K562 (cell line): Measurements from ENCODE around the gene SHLD1. TPM values are rescaled to one million over a fixed set of nuclear protein-coding genes. Genes with fewer than 3 reads are reported as not detected.
A peak's percentile ranks its signal among the peaks of the same experiment; 100 is the strongest.

ENCODE experiments used
- ATAC-seq: fragments of 200-7000 bp; cut with Tn5 transposase; 3 replicates; pipeline ENCODE4 v1.9.1; 2020; ENCODE audit warnings: moderate library complexity
- BruUV-seq: library from RNA; stranded (reverse); fragments of 400-500 nt; replicated peaks from 2 replicates; lab custom pipeline; 2021; lab: Mats Ljungman, UMichigan
- CTCF ChIA-PET: fragments of 300-600 bp; formaldehyde crosslinking; extraction: SDS; loops from one replicate; lab custom pipeline; 2021; ENCODE audit warnings: low intra/inter-chr PET ratio; lab: Yijun Ruan, JAX
- POLR2A ChIA-PET: fragments of 300-600, 350-650 bp; sonication (Branson Sonifier 250); formaldehyde crosslinking; extraction: SDS; loops from one replicate; lab custom pipeline; 2021; ENCODE audit warnings: antibody characterized with exemption, inconsistent platforms; lab: Yijun Ruan, JAX
- DNase-seq, 4 experiments: peaks; one replicate each; pipeline versions ENCODE4 v3.0.0 to v3.0.0-alpha.2; 2011 to 2018; ENCODE audit warnings: low spot score in 3 of 4, mixed read lengths in 3 of 4; ENCODE audit errors: extremely low read depth in 1 of 4
- FAIRE-seq: peaks from 2 replicates; lab custom pipeline; 2011; peaks lifted over from hg19 to GRCh38; lab: Jason Lieb, UNC
- H2AFZ ChIP-seq: 2 replicates; pipeline ENCODE4 v1.6.0; 2011; ENCODE audit warnings: low read depth, low read length, control low read depth, inconsistent platforms
- H3K27ac ChIP-seq: fragments of 200-600 bp; 3 replicates; pipeline ENCODE4 v1.8.0; 2011; ENCODE audit warnings: low read depth, mild to moderate bottlenecking, control low read depth, inconsistent platforms, low read length, moderate library complexity, mixed read lengths; ENCODE audit errors: extremely low read depth
- H3K27me3 ChIP-seq, 2 experiments: fragments of 300-600 bp in 1 of 2; 2 replicates in 1 of 2; 3 replicates in 1 of 2; pipeline versions ENCODE4 v1.6.0 to v1.8.0; 2011; ENCODE audit warnings: inconsistent platforms in 2 of 2, low read length in 2 of 2, mild to moderate bottlenecking in 1 of 2, mixed read lengths in 1 of 2, moderate library complexity in 1 of 2; ENCODE audit not compliant: control insufficient read depth in 2 of 2, insufficient read depth in 2 of 2
- H3K36me3 ChIP-seq: fragments of 300-600 bp; 3 replicates; pipeline ENCODE4 v1.8.0; 2011; ENCODE audit warnings: mild to moderate bottlenecking, low read length, inconsistent platforms; ENCODE audit not compliant: control insufficient read depth, insufficient read depth
- H3K4me1 ChIP-seq, 2 experiments: fragments of 200-600 bp in 1 of 2; replicated peaks in 1 of 2; 2 replicates in 1 of 2; 3 replicates in 1 of 2; pipeline versions ENCODE4 v1.5.1 to v1.8.0; 2011; ENCODE audit warnings: inconsistent platforms in 2 of 2, low read length in 2 of 2, mild to moderate bottlenecking in 1 of 2, mixed read lengths in 1 of 2, moderate library complexity in 1 of 2; ENCODE audit not compliant: control insufficient read depth in 2 of 2, insufficient read depth in 2 of 2
- H3K4me2 ChIP-seq: 2 replicates; pipeline ENCODE4 v1.6.1; 2011; ENCODE audit warnings: low read length, control low read depth, inconsistent platforms, mixed read lengths; ENCODE audit not compliant: insufficient read depth
- H3K4me3 ChIP-seq: fragments of 200-600 bp; sonication (generic), shearing (Covaris generic); 2 replicates; pipeline ENCODE4 v1.5.1; 2016; ENCODE audit warnings: control low read depth, inconsistent platforms
- H3K79me2 ChIP-seq: fragments of 200-600 bp; 3 replicates; pipeline ENCODE4 v1.8.0; 2011; ENCODE audit warnings: low read length, inconsistent platforms; ENCODE audit not compliant: control insufficient read depth, insufficient read depth
- H3K9ac ChIP-seq, 2 experiments: 2 replicates each; pipeline versions ENCODE4 v1.6.0 to v1.6.1; 2011; ENCODE audit warnings: low read depth in 2 of 2, low read length in 2 of 2, control low read depth in 1 of 2, inconsistent platforms in 1 of 2, mild to moderate bottlenecking in 1 of 2, mixed read lengths in 1 of 2; ENCODE audit not compliant: insufficient read depth in 1 of 2
- H3K9me1 ChIP-seq: one replicate; pipeline ENCODE4 v1.6.0; 2011; ENCODE audit warnings: inconsistent platforms, mild to moderate bottlenecking, low read length, moderate library complexity; ENCODE audit not compliant: control insufficient read depth, insufficient read depth
- H3K9me3 ChIP-seq: replicated peaks from 2 replicates; pipeline ENCODE4 v1.5.1; 2011; ENCODE audit warnings: low read depth, low read length, inconsistent platforms; ENCODE audit not compliant: control insufficient read depth, insufficient read depth
- H4K20me1 ChIP-seq: replicated peaks from 2 replicates; pipeline ENCODE4 v1.6.1; 2011; ENCODE audit warnings: low read length, inconsistent platforms, mixed read lengths; ENCODE audit not compliant: control insufficient read depth, insufficient read depth
- KAT8 ChIP-seq: fragments of 450-650 bp; IDR thresholded peaks from 2 replicates; pipeline ENCODE4 v1.6.1; 2016; ENCODE audit warnings: low read depth, mild to moderate bottlenecking
- KDM1A ChIP-seq, 2 experiments: fragments of 450-650 bp; IDR thresholded peaks; 2 replicates each; pipeline ENCODE4 v1.6.1; 2016; ENCODE audit warnings: mild to moderate bottlenecking in 2 of 2
- SRSF7 ChIP-seq: fragments of 200-400 bp; formaldehyde crosslinking; optimal IDR thresholded peaks from 2 replicates; pipeline ENCODE3; 2017; ENCODE audit warnings: mild to moderate bottlenecking, low read depth, low read length
- ZNF324 ChIP-seq: fragments of 250-450 bp; sonication (Bioruptor Pico); IDR thresholded peaks from 2 replicates; pipeline ENCODE4 v1.4.0; 2020; ENCODE audit warnings: mild to moderate bottlenecking
- ZNF431 ChIP-seq: sonication (generic); formaldehyde crosslinking; IDR thresholded peaks from 2 replicates; pipeline ENCODE4 v1.8.0; 2022; ENCODE audit warnings: mild to moderate bottlenecking, missing genetic modification reagents
- ZNF77 ChIP-seq: fragments of 250-450 bp; sonication (Bioruptor Pico); IDR thresholded peaks from 2 replicates; pipeline ENCODE4 v1.5.0; 2020
- WGBS: fragments of 100-300 bp; shearing (Covaris generic); methylation state at CpG from one replicate; pipeline ENCODE4 v1.1.6; 2016; ENCODE audit warnings: low coverage, mixed read lengths; ENCODE audit not compliant: insufficient coverage; ENCODE audit errors: missing lambda C conversion rate; 5-methylcytosine and 5-hydroxymethylcytosine counted together
- in situ Hi-C: fragments of 300-500 bp; cut with MboI; formaldehyde crosslinking; loops from 4 replicates; pipeline ENCODE4 v1.15.0; 2018; ENCODE audit warnings: inconsistent platforms, mixed read lengths
- intact Hi-C: fragments of 100-400 bp; cut with micrococcal nuclease; formaldehyde crosslinking; loops from 2 replicates; pipeline ENCODE4 v1.14.2; 2022
- polyA plus RNA-seq, 8 experiments: library from polyadenylated mRNA; depleted of rRNA in 4 of 8; stranded (reverse) in 5 of 8; unstranded in 3 of 8; fragments of >200 nt; fragmentation: Nextera tagmentation in 2 of 8; fragmentation: Illumina TruSeq in 1 of 8; extraction: Ambion mirVana in 2 of 8; extraction: Trizol in 1 of 8; gene quantifications; 2 replicates each; pipeline versions ENCODE4 v1.2.1 to v1.2.3, GENCODE V29; 2011 to 2014; ENCODE audit warnings: inconsistent platforms in 1 of 8, missing spikeins in 1 of 8
- total RNA-seq, 7 experiments: library from RNA; depleted of rRNA in 6 of 7; stranded (reverse); fragments of >200 nt in 6 of 7; fragmentation: Illumina TruSeq in 2 of 7; extraction: Trizol in 2 of 7; gene quantifications; 2 replicates each; pipeline versions ENCODE4 v1.2.1 to v1.2.3, GENCODE V29; 2011 to 2021; ENCODE audit warnings: low replicate concordance in 1 of 7

Gene SHLD1
- total and polyA plus RNA-seq, 9 of the 15 experiments (the other 6 are each of a cell fraction or from before 2014, with no cell fraction given): 3.7 to 21.6 (median 8.2) TPM

GRCh38 chr20:5729348-5729747 lies 20.9 kb upstream of the SHLD1 start:
- H4K20me1 ChIP-seq: no peaks in the 10 kb centered on the region
- POLR2A ChIA-PET: no interaction called here
- CTCF ChIA-PET: no interaction called here
- TF ChIP-seq KAT8: no peak
- TF ChIP-seq ZNF77 (CRISPR knock-in tag): no peak
- no peak for TF ChIP-seq ZNF324 (CRISPR knock-in tag)
- no peak for TF ChIP-seq ZNF431 (CRISPR knock-in tag)
- intact Hi-C loops (no loop called here), in situ Hi-C loops (no loop called here)
- H3K9ac ChIP-seq: no peak overlapping the region
- H2AFZ ChIP-seq: no peak overlapping the region
- WGBS: 41% methylated on average over 2 of the region's 2 CpGs
- ATAC-seq (no peak), FAIRE-seq (no peak), DNase-seq (no peak)
- no peaks in the 10 kb centered on the region; a peak in 1 of 5 replicates for H3K4me1 ChIP-seq
- no peak overlapping the region for H3K27ac ChIP-seq
- H3K79me2 ChIP-seq: no peaks in the 10 kb centered on the region
- H3K4me3 ChIP-seq: no peak overlapping the region
- BruUV-seq: no TSS peak
- no peaks in the 10 kb centered on the region for H3K36me3 ChIP-seq
- no peaks in the 10 kb centered on the region for H3K27me3 ChIP-seq
- no peak overlapping the region for H3K4me2 ChIP-seq
- no peaks in the 10 kb centered on the region for H3K9me1 ChIP-seq
- H3K9me3 ChIP-seq: no peaks in the 10 kb centered on the region; the same call in 1 of the 2 replicates

DNA sequence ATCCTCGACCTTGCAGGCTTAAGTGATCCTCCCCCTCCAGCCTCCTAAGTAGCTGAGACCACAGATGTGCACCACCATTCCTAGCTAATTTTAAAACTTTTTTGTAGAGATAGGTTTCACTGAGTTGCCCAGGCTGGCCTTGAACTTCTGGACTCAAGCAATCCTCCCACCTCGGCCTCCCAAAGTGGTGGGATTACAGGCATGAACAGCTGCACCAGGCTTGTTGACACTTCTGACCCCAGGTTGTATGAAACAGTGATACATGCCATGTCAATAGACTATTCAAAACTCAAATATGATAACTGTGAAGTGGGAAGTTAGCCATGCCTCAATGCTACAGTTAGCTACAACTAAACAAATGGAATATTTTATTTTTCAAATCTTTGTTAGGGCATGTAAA lies 20.1 kb upstream of the SHLD1 start:
- in situ Hi-C loops (no loop called here), intact Hi-C loops (no loop called here)
- no TSS peak for BruUV-seq
- Histone ChIP-seq H3K4me3 (no peak overlapping the region), H3K27me3 (no peaks in the 10 kb centered on the region), H3K9ac (no peak overlapping the region), H3K27ac (no peak overlapping the region), H2AFZ (no peak overlapping the region), H3K36me3 (no peaks in the 10 kb centered on the region), H3K9me1 (no peaks in the 10 kb centered on the region), H3K4me2 (no peak overlapping the region), H3K79me2 (no peaks in the 10 kb centered on the region), H3K4me1 (peaks cover 0 to 2% of the 10 kb centered on the region in 2 experiments; a peak in 2 of 5 replicates), H4K20me1 (no peaks in the 10 kb centered on the region), H3K9me3 (no peaks in the 10 kb centered on the region; the same call in 1 of the 2 replicates)
- WGBS: 4% methylated on average over 2 of the region's 2 CpGs
- ChIA-PET POLR2A (interaction anchor here (0.5 kb wide), 1 partner anchor 162 kb away, joined by 3 read pairs; no protein-coding TSS in a partner anchor), CTCF (no interaction called here)
- no peak for ATAC-seq
- DNase-seq: no peak
- FAIRE-seq: no peak
- TF ChIP-seq SRSF7 (no peak), KDM1A (IDR thresholded peaks at IDR 0.05) (peak in 1 of 2 experiments; percentile 38; a peak in 1 of 4 replicates)
